ENCODE data around the gene CACNA2D2. TPM values are rescaled to one million over a fixed set of nuclear protein-coding genes. Genes with fewer than 3 reads are reported as not detected.

The CACNA2D2 gene
- total RNA-seq, 1 donor from 2014 or later = 0.24 TPM

DNA sequence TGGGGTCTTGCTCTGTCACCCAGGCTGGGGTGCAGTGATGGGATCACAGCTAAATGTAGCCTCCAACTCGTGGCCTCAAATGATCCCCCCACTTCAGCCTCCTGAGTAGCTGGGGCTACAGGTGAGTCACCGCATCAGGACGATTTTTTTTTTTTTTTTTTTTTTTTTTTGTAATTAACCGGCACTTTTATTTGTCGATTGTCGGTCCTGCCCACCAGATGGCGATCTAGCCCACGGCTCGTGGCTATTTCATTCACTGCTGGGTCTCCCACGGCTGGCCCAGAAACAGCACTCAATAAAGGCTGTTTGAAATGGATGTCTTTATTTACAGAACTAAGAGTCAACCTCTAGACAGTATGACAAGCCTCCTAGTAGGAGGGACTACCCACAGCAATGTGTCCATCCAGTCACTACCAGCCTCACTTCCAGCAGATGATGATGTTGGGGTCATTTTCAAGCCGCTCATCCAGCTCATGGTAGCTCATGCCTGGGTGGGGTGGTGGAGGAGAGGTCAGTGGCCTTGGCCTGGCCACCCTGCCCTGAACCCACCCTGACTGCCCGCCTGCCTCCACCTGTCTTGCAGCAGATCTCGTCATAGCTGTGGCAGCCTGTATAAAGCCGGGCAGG, 156.1 kb downstream of the CACNA2D2 start:
- DNase-seq (ENCODE audit: low spot score) = peak; percentile 65

DNA sequence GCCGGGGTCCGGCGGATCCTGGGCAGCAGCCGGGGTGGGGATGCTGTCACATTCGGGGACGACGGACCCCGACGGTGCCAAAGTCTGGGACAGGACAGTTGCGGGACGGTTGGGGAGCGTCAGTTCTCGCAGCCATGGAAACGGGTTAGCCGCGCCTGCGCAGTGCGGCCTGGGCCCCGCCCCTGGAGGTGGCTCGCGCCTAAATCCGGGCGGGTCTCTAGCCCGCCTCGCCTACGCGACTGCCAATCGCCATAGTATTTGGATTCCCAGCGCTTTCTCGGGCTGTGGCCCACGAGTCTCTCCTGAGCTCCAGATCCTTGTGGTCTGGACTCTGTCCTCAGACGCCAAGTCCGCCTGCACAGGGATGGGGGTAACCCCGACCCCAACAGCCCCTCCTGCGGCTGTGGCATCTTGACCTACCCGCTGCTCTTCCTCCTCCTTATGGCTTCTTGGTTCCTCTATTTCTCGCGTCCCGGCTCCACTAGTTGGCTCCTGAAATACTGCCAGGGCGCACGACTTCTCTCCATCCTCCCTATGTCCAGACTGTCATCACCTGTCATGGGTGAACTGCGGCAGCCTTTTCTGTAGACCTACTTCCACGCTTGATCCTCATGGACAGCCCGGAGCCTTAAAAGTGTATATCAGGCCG, 157.7 kb downstream of the CACNA2D2 start, which contains the start of gene ZMYND10:
TSS of gene ZMYND10 (minus strand) at position 147 of the 649 bp plus-strand sequence. CDS start 153 bp downstream, outside the sequence.
- DNase-seq (ENCODE audit: low spot score) = peak; percentile 58

DNA sequence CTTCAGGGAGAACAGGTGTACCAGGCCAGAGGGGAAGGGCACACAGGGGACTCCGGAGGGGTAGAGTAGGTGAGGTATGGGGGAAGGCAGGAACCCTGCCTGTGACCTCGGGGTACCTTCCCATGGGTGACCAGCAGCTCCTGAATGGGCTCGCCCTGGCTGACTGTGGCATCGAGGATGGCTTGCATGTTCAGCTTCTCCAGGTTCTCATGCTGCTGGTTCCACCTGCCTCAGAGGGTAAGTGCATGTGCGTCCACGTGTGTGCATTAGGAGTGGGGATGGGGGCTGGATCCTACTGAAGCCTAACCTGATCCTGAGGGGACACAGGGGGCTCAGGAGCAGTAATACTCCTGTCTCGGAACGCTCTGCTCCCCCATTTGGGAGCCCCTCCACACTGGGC, 158.4 kb downstream of the CACNA2D2 start:
- DNase-seq (ENCODE audit: low spot score) = no peak

DNA sequence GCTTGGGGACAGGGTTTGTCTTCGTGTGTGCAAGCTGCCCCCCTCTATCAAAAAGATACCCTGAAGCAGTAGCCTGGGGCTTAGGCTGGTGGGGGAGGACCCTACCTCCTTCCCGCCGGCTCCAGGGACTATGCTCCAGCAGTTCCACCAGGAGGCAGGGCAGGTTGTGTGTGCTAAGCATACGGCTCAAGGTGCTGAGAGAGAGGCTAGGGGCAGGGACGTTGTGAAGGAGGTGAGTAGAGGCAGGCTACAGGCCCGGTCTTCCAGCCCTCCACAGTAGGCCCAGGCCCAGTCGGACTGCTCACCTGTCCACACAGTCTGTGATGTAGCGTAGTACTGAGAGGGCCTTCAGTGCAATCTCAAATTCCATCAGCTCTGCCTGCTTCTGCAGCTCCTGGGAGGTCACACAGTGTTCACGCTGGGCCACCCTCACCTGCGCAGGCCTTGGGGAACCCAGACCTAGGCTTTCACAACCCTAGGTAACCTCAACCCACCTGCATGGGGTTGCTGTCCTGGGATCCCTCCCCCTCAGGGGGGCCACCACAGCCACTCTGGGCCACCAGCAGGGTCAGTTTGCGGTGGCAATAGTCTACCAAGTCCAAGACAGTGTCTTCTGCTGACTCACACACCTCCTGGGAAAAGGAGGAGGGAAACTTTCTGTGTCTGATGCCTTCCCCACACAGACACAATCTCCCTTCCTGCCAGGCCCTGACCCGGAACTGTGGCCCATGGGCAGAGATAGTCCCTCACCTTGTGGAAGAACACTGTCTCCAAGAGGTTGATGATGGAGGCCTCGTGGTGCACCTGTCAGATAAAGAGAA, 160.4 kb downstream of the CACNA2D2 start:
- DNase-seq (ENCODE audit: low spot score) = no peak

DNA sequence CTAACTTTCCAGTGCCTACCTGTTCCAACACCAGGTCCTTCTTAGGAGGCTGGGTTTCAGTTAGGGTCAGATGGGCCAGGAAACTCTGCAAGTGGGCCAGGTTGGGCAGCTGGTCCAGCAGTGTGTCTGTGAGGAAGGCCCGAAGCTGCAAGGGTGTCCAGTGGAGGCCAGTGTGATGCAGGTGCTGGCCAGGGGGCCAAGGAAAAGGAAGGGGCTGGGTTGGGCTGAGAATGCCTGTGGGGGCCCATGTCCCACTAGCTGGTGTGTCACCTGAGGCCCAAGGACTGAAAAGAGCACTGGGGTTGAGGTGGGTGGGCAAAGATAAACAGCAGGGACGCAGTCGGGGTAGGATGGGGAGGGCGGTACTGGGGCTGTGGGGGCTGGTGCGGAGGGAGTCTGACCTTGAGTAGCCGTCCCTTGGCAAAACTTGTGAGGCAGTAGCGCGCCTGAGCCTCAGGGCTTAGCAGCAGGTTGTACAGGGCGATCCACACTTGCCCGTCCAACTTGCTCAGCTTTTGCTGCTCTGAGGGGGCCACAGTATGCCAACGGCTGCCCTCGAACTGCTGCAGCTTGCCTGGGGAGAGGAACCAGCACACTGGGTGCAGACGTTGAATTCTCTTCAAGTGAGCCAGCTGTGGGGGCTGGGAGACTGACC, 161.3 kb downstream of the CACNA2D2 start:
- no peak for DNase-seq (ENCODE audit: low spot score)

DNA sequence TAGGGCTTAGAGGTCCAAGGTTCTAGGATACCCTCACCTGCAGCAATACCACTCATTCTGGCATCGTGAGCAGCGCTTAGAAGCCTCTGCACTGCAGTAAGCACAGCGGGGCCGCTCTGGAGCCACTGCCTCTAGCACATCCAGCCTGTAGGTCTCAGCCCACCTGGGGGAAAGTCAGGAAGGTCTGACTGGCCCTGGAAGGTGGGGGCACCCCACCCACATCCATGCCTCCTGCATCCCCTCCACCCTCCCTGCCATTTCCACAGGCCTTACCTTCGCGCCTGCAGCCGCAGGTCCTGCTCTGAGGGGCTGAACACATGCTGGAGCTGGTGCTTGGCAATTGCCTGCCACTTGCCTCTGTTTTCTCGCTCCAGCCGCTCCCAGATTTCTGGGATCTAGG, 161.9 kb downstream of the CACNA2D2 start:
- no peak for DNase-seq (ENCODE audit: low spot score)

DNA sequence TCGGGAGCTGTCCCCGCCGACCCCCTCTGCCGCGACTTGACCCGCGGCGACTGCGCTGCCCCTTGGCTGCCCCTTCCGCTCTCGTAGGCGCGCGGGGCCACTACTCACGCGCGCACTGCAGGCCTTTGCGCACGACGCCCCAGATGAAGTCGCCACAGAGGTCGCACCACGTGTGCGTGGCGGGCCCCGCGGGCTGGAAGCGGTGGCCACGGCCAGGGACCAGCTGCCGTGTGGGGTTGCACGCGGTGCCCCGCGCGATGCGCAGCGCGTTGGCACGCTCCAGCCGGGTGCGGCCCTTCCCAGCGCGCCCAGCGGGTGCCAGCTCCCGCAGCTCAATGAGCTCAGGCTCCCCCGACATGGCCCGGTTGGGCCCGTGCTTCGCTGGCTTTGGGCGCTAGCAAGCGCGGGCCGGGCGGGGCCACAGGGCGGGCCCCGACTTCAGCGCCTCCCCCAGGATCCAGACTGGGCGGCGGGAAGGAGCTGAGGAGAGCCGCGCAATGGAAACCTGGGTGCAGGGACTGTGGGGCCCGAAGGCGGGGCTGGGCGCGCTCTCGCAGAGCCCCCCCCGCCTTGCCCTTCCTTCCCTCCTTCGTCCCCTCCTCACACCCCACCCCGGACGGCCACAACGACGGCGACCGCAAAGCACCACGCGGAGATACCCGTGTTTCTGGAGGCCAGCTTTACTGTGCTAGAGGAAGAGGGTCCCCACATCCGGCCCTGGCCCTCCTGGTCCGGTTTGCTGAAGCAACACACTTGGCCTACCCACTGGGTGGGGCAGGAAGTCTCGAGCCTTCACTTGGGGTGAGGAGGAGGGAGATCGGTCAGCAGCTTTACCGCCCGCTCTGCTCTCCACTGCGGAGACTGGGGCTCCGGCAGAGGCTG, 162.7 kb downstream of the CACNA2D2 start, which contains the start of gene RASSF1:
TSS of gene RASSF1 (minus strand) at position 389 of the 882 bp plus-strand sequence. CDS start at position 358, 31 bp downstream.
- peak; percentile 89 for DNase-seq (ENCODE audit: low spot score)

DNA sequence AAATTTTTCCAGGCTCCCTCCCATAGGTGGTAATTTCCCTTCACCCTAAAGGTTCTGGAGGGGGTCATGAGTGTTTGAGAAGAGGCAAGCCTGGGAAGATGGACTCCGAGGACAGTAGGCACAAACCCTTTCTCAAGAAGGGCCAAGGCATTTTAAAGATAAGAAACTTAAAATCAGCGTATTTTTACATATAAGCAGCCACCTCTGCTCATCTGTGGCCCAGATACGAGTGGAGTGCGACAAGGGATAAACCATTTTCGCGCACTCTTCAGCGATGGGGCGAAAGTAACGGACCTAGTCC, 163.3 kb downstream of the CACNA2D2 start:
- DNase-seq (ENCODE audit: low spot score) = no peak

DNA sequence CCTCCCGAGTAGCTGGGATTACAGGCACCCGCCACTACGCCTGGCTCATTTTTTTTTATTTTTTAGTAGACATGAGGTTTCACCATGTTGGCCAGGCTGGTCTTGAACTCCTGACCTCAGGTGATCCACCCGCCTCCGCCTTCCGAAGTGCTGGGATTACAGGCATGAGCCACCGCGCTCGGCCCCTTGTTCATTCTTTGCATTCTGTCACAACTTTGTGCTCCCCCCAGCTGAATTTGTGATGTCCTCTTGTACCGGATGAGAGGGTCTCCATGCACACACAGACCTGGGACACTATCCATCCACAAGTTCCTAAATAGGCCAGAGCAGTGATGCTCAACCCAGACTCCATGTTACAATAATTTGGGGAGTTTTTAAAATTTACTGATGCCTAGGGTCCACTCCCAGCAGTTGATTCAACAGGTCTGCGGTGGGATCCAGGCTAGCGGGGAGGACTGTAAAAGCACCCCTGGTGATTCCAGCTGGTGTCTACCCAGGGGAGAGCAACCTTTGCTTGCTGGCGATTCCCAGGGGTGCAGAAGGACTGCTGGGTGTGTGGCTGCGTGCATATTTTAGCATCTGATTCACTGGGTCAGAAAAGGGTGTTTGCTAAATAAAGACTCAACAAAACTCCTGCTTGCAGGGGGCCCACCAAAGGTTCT, 163.8 kb downstream of the CACNA2D2 start:
- DNase-seq (ENCODE audit: low spot score) = no peak

DNA sequence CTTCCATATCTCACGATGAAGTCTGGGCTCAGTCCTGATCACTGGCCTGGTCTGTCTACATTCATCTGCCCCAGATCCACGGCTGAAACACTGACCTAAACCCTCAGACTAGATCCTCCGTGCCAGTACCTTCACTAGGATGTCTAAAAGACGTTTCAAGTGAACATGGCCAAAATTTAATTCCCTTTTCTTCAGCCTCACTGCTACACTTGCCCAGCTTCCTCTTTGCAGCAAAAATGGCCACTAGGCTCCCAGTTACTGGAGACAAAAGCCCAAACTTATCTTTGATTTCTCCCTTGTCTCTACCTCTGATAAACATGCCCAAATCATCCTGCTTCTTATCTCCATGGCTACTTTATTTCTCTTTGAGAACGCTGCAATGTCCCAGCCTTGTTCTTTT, 164.5 kb downstream of the CACNA2D2 start:
- DNase-seq (ENCODE audit: low spot score) = no peak

DNA sequence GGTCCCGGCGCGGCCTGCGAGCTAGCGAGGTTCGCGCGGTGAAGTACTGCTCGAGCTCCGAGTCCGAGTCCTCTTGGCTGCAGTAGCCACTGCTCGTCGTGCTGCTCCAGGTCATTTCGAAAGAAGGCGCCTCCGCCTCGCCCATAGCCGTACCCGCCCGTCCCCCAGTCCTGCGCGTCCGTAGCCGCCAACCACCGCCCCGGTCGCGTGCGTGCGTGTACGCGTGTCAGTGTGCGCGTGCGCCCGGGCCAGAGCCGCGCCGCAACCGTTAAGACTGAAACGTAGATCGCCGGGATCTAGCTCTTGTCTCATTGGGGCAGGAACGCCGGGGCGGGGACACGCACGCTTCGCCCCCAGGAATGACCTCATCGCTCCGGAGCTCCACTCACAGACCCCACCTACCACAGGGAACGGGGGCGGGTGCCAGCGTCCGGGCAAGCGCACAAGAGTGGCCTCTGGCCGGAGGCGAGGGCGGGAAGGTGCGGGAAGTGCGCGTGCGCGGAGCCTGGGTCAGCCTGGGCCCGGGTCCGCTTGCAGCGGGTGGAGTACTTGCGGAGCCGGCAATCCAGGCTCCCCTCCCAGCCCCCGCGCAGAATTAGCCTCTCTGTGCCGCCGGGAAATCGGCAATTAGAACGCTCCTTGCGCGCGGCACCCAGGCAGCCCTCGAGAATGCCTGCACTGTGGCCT, 166.1 kb downstream of the CACNA2D2 start:
- peak; percentile 100 for DNase-seq (ENCODE audit: low spot score)

DNA sequence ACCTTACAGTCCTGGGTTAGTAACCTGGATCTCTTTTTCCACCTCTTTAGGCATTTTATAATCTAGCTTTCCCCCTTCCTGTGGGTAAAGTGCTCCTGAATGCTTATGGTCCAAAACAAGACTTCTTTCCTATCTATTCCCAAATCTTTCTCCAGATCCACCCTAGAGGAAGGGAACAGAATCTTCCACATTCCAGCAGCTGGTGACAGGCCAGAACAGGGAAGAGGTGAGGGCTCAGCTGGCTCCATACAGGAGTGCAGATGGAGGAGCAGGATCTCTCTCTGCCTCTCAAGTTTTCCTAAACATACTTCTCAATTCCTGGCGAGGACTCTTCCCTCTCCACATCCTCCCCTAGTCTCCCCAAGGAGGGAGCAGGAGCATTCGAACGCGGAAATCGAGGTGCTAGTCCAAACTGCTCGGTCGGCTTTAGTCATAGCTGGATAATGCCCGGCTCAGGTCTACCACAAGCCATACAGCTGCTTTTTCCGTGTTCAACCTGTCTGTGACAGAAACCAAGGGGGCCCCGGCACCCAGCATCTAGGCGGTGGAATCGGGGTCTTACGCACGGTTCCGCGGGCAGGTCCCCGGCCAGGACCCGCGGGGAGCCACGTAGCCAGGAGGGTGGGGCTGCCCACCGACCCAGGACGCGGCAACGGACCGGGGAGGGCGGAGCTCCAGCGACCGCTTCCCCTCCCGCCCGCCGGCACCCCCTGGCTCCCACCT, 166.8 kb downstream of the CACNA2D2 start:
- DNase-seq (ENCODE audit: low spot score) = no peak

DNA sequence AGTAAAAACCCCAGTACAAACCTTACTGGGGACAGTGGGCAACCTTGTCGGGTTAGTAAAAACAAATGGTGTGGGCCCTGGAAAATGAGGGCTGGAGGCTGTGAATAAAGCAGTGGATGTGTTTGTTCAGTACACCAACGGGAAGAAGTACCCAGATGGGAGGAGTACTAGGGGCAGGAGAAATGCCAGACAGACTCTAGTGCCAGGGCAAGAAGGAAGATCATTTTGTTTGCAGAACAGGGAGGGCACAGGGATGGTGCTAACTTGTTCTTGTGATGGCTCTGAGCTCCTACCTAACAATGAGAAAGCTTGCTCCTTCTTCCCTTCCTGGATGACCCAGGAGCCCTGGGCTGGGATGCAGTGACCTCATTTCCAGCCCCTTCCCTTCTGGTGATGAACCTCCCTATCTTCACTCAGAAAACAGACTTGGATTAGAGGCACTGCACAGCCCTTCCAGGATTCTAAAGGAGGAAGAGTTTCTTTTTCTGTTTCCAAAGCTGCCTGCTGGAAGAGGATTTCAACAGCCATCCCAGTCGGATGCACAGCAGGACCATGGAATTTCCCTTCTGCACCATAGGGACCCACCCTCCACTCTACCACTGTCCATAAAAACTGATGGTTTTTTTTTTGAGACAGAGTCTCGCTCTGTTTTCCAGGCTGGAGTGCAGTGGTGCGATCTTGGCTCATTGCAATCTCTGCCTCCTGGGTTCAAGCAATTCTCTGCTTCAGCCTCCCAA, 168.9 kb downstream of the CACNA2D2 start:
- peak; percentile 63 for DNase-seq (ENCODE audit: low spot score)

DNA sequence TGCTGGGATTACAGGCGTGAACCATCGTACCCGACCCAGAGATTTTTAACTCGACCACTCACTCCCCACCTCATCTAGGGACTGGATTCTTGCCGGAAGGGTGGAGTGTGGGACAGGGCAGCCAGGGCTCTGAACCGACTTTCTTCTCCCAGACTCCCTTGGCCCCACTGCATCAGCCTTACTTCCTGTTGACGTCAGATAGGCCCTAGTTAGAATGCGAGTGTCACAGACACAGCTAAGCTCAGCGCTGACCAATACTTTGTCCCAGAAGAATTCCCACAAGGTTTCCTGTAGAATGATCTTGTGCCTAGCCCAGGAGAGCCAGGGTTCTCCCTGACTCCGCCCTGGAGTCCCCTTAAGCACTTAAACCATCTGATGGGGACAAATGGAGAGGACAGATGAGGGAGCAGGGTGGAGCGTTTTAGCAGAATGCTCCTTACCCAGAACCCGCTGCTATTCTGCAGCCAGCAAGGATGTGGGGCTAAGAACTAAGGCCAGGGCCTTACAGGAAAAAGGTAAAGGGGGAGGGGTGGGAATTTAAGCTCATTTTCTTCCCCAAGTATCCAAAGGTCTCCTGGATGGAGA, 169.6 kb downstream of the CACNA2D2 start:
- DNase-seq (ENCODE audit: low spot score) = peak; percentile 50

DNA sequence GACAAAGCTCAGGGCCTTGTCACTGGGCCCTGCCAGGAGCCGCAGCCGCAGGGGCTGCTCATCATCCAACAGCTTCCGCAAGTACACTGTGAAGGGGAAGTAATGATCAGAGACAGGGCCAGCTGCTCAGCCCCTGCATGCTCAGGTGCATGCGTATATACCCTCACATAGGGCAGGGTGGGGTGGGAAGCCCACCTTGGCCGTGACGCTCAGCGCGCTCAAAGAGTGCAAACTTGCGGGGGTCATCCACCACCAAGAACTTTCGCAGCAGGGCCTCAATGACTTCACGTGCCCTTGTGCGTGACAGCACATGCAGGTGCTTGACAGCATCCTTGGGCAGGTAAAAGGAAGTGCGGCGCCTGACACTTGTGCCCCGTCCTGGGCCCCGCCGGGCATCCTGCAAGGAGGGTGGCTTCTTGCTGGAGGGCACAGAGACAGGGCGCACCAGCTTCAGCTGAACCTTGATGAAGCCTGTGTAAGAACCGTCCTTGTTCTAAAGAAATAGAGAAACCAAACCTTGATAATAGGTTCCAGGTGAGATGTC, 172.0 kb downstream of the CACNA2D2 start:
- no peak for DNase-seq (ENCODE audit: low spot score)

DNA sequence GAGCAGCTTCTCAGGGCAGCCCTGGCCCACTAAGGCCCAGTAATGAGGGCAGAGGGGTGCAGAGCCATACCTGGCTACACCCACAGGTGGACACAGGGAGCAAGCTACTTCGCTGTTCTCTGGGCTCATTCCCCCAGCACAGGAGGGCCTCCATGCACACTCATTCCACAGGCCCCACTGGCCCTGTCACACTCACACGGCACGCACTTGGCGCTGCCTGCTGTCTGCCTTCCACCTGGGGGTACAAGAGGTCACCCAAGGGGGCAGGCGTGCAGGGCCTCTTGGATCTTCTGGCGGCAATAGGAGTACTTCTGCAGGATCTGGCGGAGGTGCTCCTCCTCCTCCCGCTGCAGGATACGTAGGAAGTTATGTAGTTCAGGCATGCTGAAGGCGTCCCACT, 173.1 kb downstream of the CACNA2D2 start:
- no peak for DNase-seq (ENCODE audit: low spot score)

DNA sequence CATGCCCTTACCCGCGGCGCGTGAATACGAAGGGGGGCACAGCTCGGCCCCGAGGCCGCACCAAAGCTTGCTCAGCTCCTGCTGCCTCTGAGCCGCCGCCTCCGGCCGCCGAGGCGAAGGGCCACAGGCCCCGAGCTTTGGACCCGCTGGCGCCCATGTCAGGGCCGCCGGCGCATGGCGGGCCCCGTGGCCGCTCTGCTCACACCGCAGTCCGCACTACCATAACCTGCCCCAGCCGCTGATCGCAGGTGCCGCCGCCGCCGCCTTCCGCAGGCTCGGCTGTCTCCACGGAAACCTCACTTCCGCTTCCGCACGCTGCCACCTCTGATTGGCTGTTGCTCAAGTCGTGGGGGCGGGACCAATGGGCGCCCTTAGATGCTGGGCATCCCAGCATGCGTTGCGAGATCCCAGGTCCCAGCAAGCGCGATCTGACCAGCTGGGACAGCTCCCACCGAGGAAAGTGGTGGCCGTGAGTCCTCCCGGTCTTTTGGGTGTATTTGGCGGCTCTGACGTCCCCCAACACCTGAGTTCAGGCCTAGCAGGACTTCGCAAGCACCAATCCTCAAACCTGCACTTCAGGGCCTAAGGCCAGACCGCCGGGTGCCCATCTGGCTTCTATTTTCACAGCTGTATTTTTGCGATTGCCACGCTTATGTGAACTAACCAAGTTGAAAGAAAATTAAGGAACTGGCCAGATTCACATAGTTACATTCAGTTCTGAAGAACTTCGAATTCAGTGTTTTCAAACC, 175.3 kb downstream of the CACNA2D2 start, which contains the start of gene TUSC2:
TSS of gene TUSC2 (minus strand) at position 281 of the 749 bp plus-strand sequence. CDS start at position 157, 124 bp downstream.
- peak; percentile 99 for DNase-seq (ENCODE audit: low spot score)

All from umbilical cord (tissue), 2 donors.